CD4-positive, CD25-positive, alpha-beta regulatory T cell (primary cell): ENCODE measurements around the gene RAB11FIP2. TPM values are rescaled to one million over a fixed set of nuclear protein-coding genes. Genes with fewer than 3 reads are reported as not detected.

Source experiments
- ATAC-seq, 2 donors: fragments of 150-1000 bp; cut with Tn5 transposase; one replicate each; pipeline ENCODE4 v1.10.0; 2021; ENCODE audit warnings: low read depth in 2 of 2, moderate number of reproducible peaks in 2 of 2, moderate library complexity in 1 of 2
- DNase-seq, 3 donors: peaks; one replicate each; pipeline versions ENCODE4 v3.0.0 to v3.0.0-alpha.2; 2012 to 2022; ENCODE audit warnings: mixed read lengths in 1 of 3
- H3K27ac ChIP-seq: one replicate; pipeline ENCODE4 v1.7.0; 2013; ENCODE audit warnings: mild to moderate bottlenecking, low read length; ENCODE audit not compliant: insufficient read depth, poor library complexity, severe bottlenecking
- H3K27me3 ChIP-seq: one replicate; pipeline ENCODE4 v1.7.0; 2013; ENCODE audit warnings: low read length; ENCODE audit not compliant: control insufficient read depth, insufficient read depth
- H3K36me3 ChIP-seq: one replicate; pipeline ENCODE4 v1.7.0; 2013; ENCODE audit warnings: mild to moderate bottlenecking, low read length, moderate library complexity; ENCODE audit not compliant: control insufficient read depth, insufficient read depth
- H3K4me1 ChIP-seq: 2 replicates; pipeline ENCODE4 v1.7.0; 2013; ENCODE audit warnings: mild to moderate bottlenecking, low read length; ENCODE audit not compliant: insufficient read depth, control insufficient read depth, poor library complexity, severe bottlenecking
- H3K4me3 ChIP-seq: one replicate; pipeline ENCODE4 v1.7.0; 2013; ENCODE audit warnings: low read depth, mild to moderate bottlenecking, low read length, moderate library complexity
- H3K9me3 ChIP-seq, 2 experiments: 1 replicate in 1 of 2; 2 replicates in 1 of 2; pipeline ENCODE4 v1.7.0; 2013; ENCODE audit warnings: low read length in 2 of 2, mild to moderate bottlenecking in 1 of 2, moderate library complexity in 1 of 2; ENCODE audit not compliant: control insufficient read depth in 2 of 2
- H3K27ac Mint-ChIP-seq, 3 donors: one replicate each; pipeline ENCODE4 v1.8.0; 2020 to 2022; ENCODE audit warnings: mild to moderate bottlenecking in 3 of 3, mixed read lengths in 3 of 3, moderate library complexity in 2 of 3
- H3K27me3 Mint-ChIP-seq: one replicate; pipeline ENCODE4 v1.8.0; 2022; ENCODE audit warnings: mild to moderate bottlenecking, mixed read lengths
- H3K36me3 Mint-ChIP-seq: one replicate; pipeline ENCODE4 v1.8.0; 2020; ENCODE audit warnings: mixed read lengths
- H3K4me1 Mint-ChIP-seq, 4 donors: one replicate each; pipeline ENCODE4 v1.8.0; 2020 to 2022; ENCODE audit warnings: mixed read lengths in 4 of 4, mild to moderate bottlenecking in 1 of 4
- H3K4me3 Mint-ChIP-seq, 4 donors: one replicate each; pipeline ENCODE4 v1.8.0; 2020 to 2022; ENCODE audit warnings: mild to moderate bottlenecking in 4 of 4, mixed read lengths in 4 of 4, moderate library complexity in 3 of 4
- H3K9me3 Mint-ChIP-seq, 7 donors: one replicate each; pipeline ENCODE4 v1.8.0; 2020 to 2022; ENCODE audit warnings: mixed read lengths in 7 of 7, mild to moderate bottlenecking in 3 of 7, moderate library complexity in 2 of 7
- polyA plus RNA-seq, 4 donors: library from polyadenylated mRNA; unstranded; fragments of 300-500 nt; fragmentation: Illumina TruSeq; gene quantifications; one replicate each; pipeline ENCODE4 v1.2.3, GENCODE V29; 2021
- total RNA-seq: library from RNA; stranded (reverse); gene quantifications from one replicate; pipeline ENCODE4 v1.2.3, GENCODE V29; 2022

RAB11FIP2 gene
- total and polyA plus RNA-seq, 5 donors from 2014 or later, result 6.0 to 35.2 (median 7.1) TPM

DNA sequence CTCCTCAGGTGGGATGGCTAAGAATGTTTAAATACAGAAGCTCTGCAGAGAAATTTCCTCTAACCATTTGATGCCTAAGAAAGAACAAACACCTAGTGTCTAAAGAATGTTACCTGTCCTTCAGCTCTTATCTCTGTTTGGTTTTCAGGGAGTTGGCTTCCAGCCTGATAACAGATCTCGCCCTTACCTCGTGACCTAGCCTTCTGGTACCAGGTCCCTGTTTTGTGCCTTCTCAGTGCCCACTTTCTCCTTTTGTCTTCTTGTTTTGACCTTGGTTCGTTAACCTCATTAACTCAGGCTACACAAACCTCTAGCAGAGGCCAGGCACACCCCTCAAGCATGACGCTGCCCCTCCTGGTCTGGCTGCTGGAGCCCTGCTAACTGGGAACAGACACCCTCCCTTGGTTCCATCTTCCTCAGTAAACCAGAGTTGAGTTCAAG lies 16.1 kb upstream of the RAB11FIP2 start:
- Mint-ChIP-seq H3K27ac (no peak overlapping the region), H3K36me3 (no peaks in the 10 kb centered on the region), H3K4me1 (no peaks in the 10 kb centered on the region), H3K27me3 (peaks cover 59% of the 10 kb centered on the region), H3K4me3 (no peak overlapping the region), H3K9me3 (peaks cover 0 to 2% (median 0%) of the 10 kb centered on the region in 7 donors)
- Histone ChIP-seq H3K9me3 (no peaks in the 10 kb centered on the region), H3K27me3 (peaks cover 12% of the 10 kb centered on the region), H3K4me3 (no peak overlapping the region), H3K4me1 (no peaks in the 10 kb centered on the region), H3K27ac (no peak overlapping the region), H3K36me3 (no peaks in the 10 kb centered on the region)
- ATAC-seq (no peak), DNase-seq (no peak)

- Mint-ChIP-seq H3K27me3 (peaks cover 62% of the 10 kb centered on the region), H3K9me3 (peaks cover 0 to 2% (median 0%) of the 10 kb centered on the region in 7 donors), H3K36me3 (no peaks in the 10 kb centered on the region), H3K4me1 (no peaks in the 10 kb centered on the region), H3K27ac (no peak overlapping the region), H3K4me3 (no peak overlapping the region)
- Histone ChIP-seq H3K9me3 (no peaks in the 10 kb centered on the region), H3K36me3 (no peaks in the 10 kb centered on the region), H3K4me1 (no peaks in the 10 kb centered on the region), H3K4me3 (no peak overlapping the region), H3K27ac (no peak overlapping the region), H3K27me3 (peaks cover 11% of the 10 kb centered on the region)
- DNase-seq (no peak), ATAC-seq (no peak)
Measured at GRCh38 chr10:118058371-118058770, 11.6 kb upstream of the RAB11FIP2 start.

DNA sequence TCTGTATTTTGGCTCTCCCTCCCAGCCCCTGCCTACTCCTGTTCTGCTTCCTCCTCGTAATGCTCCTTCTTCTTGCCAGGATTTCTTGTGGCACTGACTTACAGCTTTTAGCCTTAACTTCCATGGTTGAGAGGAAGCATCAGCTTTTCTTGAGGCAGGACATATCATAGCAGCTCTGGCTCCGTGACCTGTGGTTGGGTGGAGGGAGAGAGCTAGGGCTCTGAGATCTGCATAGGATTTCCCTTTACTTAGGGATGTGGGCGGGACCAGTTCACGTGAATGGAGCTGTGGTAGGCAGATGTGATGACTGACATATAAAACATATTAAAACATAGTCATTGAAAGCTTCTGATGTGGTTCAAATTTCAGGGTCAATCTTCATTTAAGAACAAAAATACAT lies 10.6 kb upstream of the RAB11FIP2 start:
- Histone ChIP-seq H3K4me1 (no peaks in the 10 kb centered on the region), H3K27ac (no peak overlapping the region), H3K9me3 (no peaks in the 10 kb centered on the region), H3K36me3 (no peaks in the 10 kb centered on the region), H3K4me3 (no peak overlapping the region), H3K27me3 (peaks cover 11% of the 10 kb centered on the region)
- Mint-ChIP-seq H3K27me3 (peaks cover 56% of the 10 kb centered on the region), H3K4me1 (no peaks in the 10 kb centered on the region), H3K4me3 (no peak overlapping the region), H3K27ac (no peak overlapping the region), H3K9me3 (peaks cover 0 to 2% (median 0%) of the 10 kb centered on the region in 7 donors), H3K36me3 (no peaks in the 10 kb centered on the region)
- ATAC-seq, result no peak
- DNase-seq, result no peak

- Mint-ChIP-seq H3K27me3 (peaks cover 57% of the 10 kb centered on the region), H3K27ac (no peak overlapping the region), H3K36me3 (no peaks in the 10 kb centered on the region)
Measured at GRCh38 chr10:118054383-118054782, 7.6 kb upstream of the RAB11FIP2 start.

GRCh38 chr10:118052816-118053215 lies 6.1 kb upstream of the RAB11FIP2 start:
- Mint-ChIP-seq H3K4me3 (no peak overlapping the region), H3K27me3 (peaks cover 53% of the 10 kb centered on the region), H3K4me1 (peaks cover 0 to 7% (median 0%) of the 10 kb centered on the region in 4 donors), H3K27ac (no peak overlapping the region), H3K36me3 (no peaks in the 10 kb centered on the region), H3K9me3 (peaks cover 0 to 2% (median 0%) of the 10 kb centered on the region in 7 donors)
- H3K4me1 ChIP-seq, result no peaks in the 10 kb centered on the region
- ATAC-seq, result no peak
- no peak for DNase-seq
- peaks cover 14% of the 10 kb centered on the region for H3K27me3 ChIP-seq
- H3K4me3 ChIP-seq, result no peak overlapping the region
- H3K36me3 ChIP-seq, result no peaks in the 10 kb centered on the region
- no peaks in the 10 kb centered on the region for H3K9me3 ChIP-seq
- H3K27ac ChIP-seq, result no peak overlapping the region

More at GRCh38 chr10:118054383-118054782, 7.6 kb upstream of the RAB11FIP2 start:
- DNase-seq (no peak), ATAC-seq (no peak)
- H3K4me1 Mint-ChIP-seq, result peaks cover 0 to 6% (median 0%) of the 10 kb centered on the region in 4 donors
- Histone ChIP-seq H3K9me3 (no peaks in the 10 kb centered on the region), H3K4me3 (no peak overlapping the region), H3K36me3 (no peaks in the 10 kb centered on the region), H3K27ac (no peak overlapping the region), H3K4me1 (no peaks in the 10 kb centered on the region), H3K27me3 (peaks cover 12% of the 10 kb centered on the region)
- H3K9me3 Mint-ChIP-seq, result peaks cover 0 to 2% (median 0%) of the 10 kb centered on the region in 7 donors
- H3K4me3 Mint-ChIP-seq, result no peak overlapping the region

DNA sequence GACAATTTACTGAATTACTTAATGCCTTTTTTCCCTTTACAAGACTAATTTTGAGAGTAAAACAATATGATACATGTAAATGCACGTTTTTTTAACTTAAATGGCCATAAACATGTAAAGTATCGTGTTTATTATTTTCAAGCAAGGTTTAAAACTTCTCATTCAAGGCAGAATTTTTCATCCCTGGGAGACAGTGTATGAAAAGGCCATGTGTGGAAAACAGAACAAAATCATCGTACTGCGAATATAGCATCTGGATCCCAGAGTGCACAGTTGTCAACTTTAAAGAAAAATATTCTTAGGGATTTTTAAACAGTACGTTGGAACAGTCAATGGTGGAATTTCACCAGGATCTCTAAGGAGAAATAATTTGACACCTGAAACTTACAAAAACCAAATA lies 1.1 kb upstream of the RAB11FIP2 start:
- H3K27ac Mint-ChIP-seq, result peak overlapping the region in 2 of 3 donors; percentile 38 to 82
- no peaks in the 10 kb centered on the region for H3K9me3 ChIP-seq
- no peak overlapping the region for H3K27ac ChIP-seq
- no peaks in the 10 kb centered on the region for H3K9me3 Mint-ChIP-seq
- no peak overlapping the region for H3K4me3 ChIP-seq
- ATAC-seq (no peak), DNase-seq (no peak)
- H3K27me3 Mint-ChIP-seq, result peaks cover 25% of the 10 kb centered on the region
- no peaks in the 10 kb centered on the region for H3K36me3 ChIP-seq
- H3K27me3 ChIP-seq, result peaks cover 7% of the 10 kb centered on the region
- H3K4me1 Mint-ChIP-seq, result peaks cover 20 to 39% (median 32%) of the 10 kb centered on the region in 4 donors
- peak overlapping the region; percentile 66 to 90 (median 86) for H3K4me3 Mint-ChIP-seq
- H3K36me3 Mint-ChIP-seq, result no peaks in the 10 kb centered on the region
- peaks cover 35% of the 10 kb centered on the region for H3K4me1 ChIP-seq

DNA sequence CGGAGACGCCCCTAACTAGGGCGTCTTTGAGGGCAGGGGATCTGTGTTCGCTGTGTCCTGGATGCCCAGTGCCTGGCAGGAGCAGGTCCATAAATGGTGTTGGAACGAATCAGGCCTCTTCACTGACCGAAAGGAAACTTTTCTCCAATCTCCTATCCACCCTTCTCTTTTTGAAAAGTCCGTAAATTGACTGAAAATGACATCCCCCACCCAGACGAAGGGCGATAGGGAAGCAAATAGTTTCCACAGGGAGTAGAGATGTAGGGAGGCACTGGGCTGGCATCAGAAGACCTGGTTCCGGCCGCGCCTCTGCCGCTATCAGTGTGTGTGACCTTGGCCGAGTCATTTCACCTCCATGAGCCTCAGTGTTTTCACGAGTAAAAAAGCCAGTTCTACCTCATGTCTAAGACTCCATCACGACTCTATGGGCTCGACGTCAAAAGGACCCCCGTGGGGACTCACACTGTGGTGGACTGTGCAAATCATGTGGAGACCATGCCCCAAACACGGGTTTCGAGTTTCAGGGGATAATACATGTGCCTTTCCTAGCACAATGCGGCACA lies 497 bp upstream of the RAB11FIP2 start:
- Histone ChIP-seq H3K36me3 (no peaks in the 10 kb centered on the region), H3K4me3 (peak overlapping the region; percentile 69), H3K9me3 (no peaks in the 10 kb centered on the region), H3K4me1 (peaks cover 40% of the 10 kb centered on the region), H3K27me3 (peaks cover 7% of the 10 kb centered on the region), H3K27ac (peak overlapping the region; percentile 72)
- DNase-seq (no peak), ATAC-seq (no peak)
- Mint-ChIP-seq H3K27ac (peak overlapping the region; percentile 38 to 83 (median 82)), H3K36me3 (no peaks in the 10 kb centered on the region), H3K4me3 (peak overlapping the region; percentile 85 to 90 (median 88)), H3K9me3 (no peaks in the 10 kb centered on the region), H3K27me3 (peaks cover 24% of the 10 kb centered on the region), H3K4me1 (peaks cover 25 to 46% (median 39%) of the 10 kb centered on the region in 4 donors)

DNA sequence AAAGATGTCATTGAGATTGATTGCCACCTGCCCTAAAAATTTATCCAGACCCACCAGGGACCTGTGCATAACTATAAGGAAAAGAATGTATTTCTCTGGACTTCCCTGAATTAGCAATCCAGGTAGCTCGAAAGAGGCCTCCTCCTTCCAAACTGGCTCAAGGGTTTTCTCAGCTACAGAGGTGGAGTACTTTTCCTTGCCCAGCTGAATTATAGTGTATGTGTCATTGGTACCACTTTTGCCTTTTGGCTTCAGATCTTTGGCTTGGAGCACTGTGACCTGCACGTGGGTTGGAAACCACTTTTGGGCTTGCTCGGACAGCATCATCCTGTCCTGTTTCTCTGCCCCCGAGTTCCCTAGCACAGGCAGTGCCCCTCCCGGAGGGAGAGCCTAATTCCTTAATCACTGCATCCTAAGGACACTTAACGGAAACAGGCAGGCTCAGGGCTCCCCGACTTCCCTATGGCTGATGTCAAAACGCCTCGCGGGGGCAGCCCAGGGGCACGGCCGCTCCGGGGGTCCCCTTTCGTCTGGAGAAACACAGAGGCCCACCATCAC lies 825 bp downstream of the RAB11FIP2 start:
- H3K4me3 Mint-ChIP-seq, result peak overlapping the region; percentile 85 to 95 (median 90)
- Histone ChIP-seq H3K27ac (peak overlapping the region; percentile 72), H3K4me1 (peaks cover 41% of the 10 kb centered on the region)

More for the DNA sequence above, 825 bp downstream of the RAB11FIP2 start:
- H3K27me3 ChIP-seq, result peaks cover 2% of the 10 kb centered on the region
- ATAC-seq (peak; percentile 1 to 3), DNase-seq (peak in 2 of 3 donors; percentile 13 to 40)
- Mint-ChIP-seq H3K9me3 (no peaks in the 10 kb centered on the region), H3K27ac (peak overlapping the region; percentile 71 to 94 (median 81)), H3K36me3 (no peaks in the 10 kb centered on the region), H3K4me1 (peaks cover 29 to 52% (median 46%) of the 10 kb centered on the region in 4 donors), H3K27me3 (peaks cover 14% of the 10 kb centered on the region)
- H3K9me3 ChIP-seq, result no peaks in the 10 kb centered on the region
- no peaks in the 10 kb centered on the region for H3K36me3 ChIP-seq
- H3K4me3 ChIP-seq, result peak overlapping the region; percentile 92
